Measurements from ENCODE around the gene SH3TC1. TPM values are rescaled to one million over a fixed set of nuclear protein-coding genes. Genes with fewer than 3 reads are reported as not detected.

The SH3TC1 gene
- total RNA-seq, 1 donor from 2014 or later: 0.70 TPM

GRCh38 chr4:8171266-8171665 lies 27.8 kb upstream of the SH3TC1 start:
- H3K4me1 Mint-ChIP-seq (ENCODE audit: unreplicated experiment): no peaks in the 10 kb centered on the region
- no peak overlapping the region for H3K4me3 Mint-ChIP-seq (ENCODE audit: unreplicated experiment)
- H3K27ac Mint-ChIP-seq (ENCODE audit: unreplicated experiment): no peak overlapping the region
- no peaks in the 10 kb centered on the region for H3K36me3 Mint-ChIP-seq (ENCODE audit: unreplicated experiment)
- no peak for TF ChIP-seq CTCF (IDR thresholded peaks at IDR 0.05)
- H3K9me3 Mint-ChIP-seq (ENCODE audit: unreplicated experiment): no peaks in the 10 kb centered on the region
- DNase-seq (ENCODE audit: extremely low spot score, unreplicated experiment): no peak
- H3K27me3 Mint-ChIP-seq (ENCODE audit: unreplicated experiment): peaks cover 22% of the 10 kb centered on the region

- Mint-ChIP-seq H3K4me1 (ENCODE audit: unreplicated experiment) (peaks cover 5% of the 10 kb centered on the region), H3K9me3 (ENCODE audit: unreplicated experiment) (no peaks in the 10 kb centered on the region), H3K27ac (ENCODE audit: unreplicated experiment) (no peak overlapping the region), H3K4me3 (ENCODE audit: unreplicated experiment) (no peak overlapping the region), H3K27me3 (ENCODE audit: unreplicated experiment) (peaks cover 16% of the 10 kb centered on the region), H3K36me3 (ENCODE audit: unreplicated experiment) (no peaks in the 10 kb centered on the region)
- no peak for TF ChIP-seq CTCF (IDR thresholded peaks at IDR 0.05)
- DNase-seq (ENCODE audit: extremely low spot score, unreplicated experiment): no peak
These were observed 26.8 kb upstream of the SH3TC1 start for GRCh38 chr4:8171984-8172924.

- Mint-ChIP-seq H3K36me3 (ENCODE audit: unreplicated experiment) (no peaks in the 10 kb centered on the region), H3K27ac (ENCODE audit: unreplicated experiment) (no peak overlapping the region), H3K4me3 (ENCODE audit: unreplicated experiment) (no peak overlapping the region), H3K9me3 (ENCODE audit: unreplicated experiment) (no peaks in the 10 kb centered on the region), H3K4me1 (ENCODE audit: unreplicated experiment) (peaks cover 13% of the 10 kb centered on the region), H3K27me3 (ENCODE audit: unreplicated experiment) (peaks cover 12% of the 10 kb centered on the region)
- no peak for DNase-seq (ENCODE audit: extremely low spot score, unreplicated experiment)
- TF ChIP-seq CTCF (IDR thresholded peaks at IDR 0.05): no peak
These were observed 25.4 kb upstream of the SH3TC1 start for GRCh38 chr4:8173492-8174242.

- DNase-seq (ENCODE audit: extremely low spot score, unreplicated experiment): no peak
- TF ChIP-seq CTCF (IDR thresholded peaks at IDR 0.05): no peak
- H3K4me3 Mint-ChIP-seq (ENCODE audit: unreplicated experiment): no peak overlapping the region
These were observed 24.1 kb upstream of the SH3TC1 start for GRCh38 chr4:8174970-8175369.

GRCh38 chr4:8175686-8176085 lies 23.4 kb upstream of the SH3TC1 start:
- no peaks in the 10 kb centered on the region for H3K9me3 Mint-ChIP-seq (ENCODE audit: unreplicated experiment)
- TF ChIP-seq CTCF (IDR thresholded peaks at IDR 0.05): no peak
- DNase-seq (ENCODE audit: extremely low spot score, unreplicated experiment): no peak
- H3K27ac Mint-ChIP-seq (ENCODE audit: unreplicated experiment): no peak overlapping the region
- no peaks in the 10 kb centered on the region for H3K36me3 Mint-ChIP-seq (ENCODE audit: unreplicated experiment)
- H3K4me1 Mint-ChIP-seq (ENCODE audit: unreplicated experiment): peaks cover 13% of the 10 kb centered on the region
- no peak overlapping the region for H3K4me3 Mint-ChIP-seq (ENCODE audit: unreplicated experiment)
- peaks cover 9% of the 10 kb centered on the region for H3K27me3 Mint-ChIP-seq (ENCODE audit: unreplicated experiment)

More at GRCh38 chr4:8174970-8175369, 24.1 kb upstream of the SH3TC1 start:
- Mint-ChIP-seq H3K36me3 (ENCODE audit: unreplicated experiment) (no peaks in the 10 kb centered on the region), H3K27me3 (ENCODE audit: unreplicated experiment) (peaks cover 9% of the 10 kb centered on the region), H3K9me3 (ENCODE audit: unreplicated experiment) (no peaks in the 10 kb centered on the region), H3K27ac (ENCODE audit: unreplicated experiment) (no peak overlapping the region), H3K4me1 (ENCODE audit: unreplicated experiment) (peaks cover 13% of the 10 kb centered on the region)
